GM21619 (cell line): ENCODE data around the gene XRCC2.
"Not testable (repeated sequence)": the region's sequence is repeated elsewhere in the genome, so short reads cannot be mapped to it uniquely, and the experiment has no call there.

Source experiments
- ATAC-seq: cut with Tn5 transposase; IDR thresholded peaks from one replicate; pipeline ENCODE4 v1.9.1; 2021; ENCODE audit not compliant: unreplicated experiment

The XRCC2 gene

GRCh38 chr7:152666078-152666477 is 9.9 kb downstream of the XRCC2 start:
- ATAC-seq, result no peak

- no peak for ATAC-seq
Observed at GRCh38 chr7:152664636-152665035, 11.3 kb downstream of the XRCC2 start.

- no peak for ATAC-seq
Observed at GRCh38 chr7:152663931-152664330, 12.0 kb downstream of the XRCC2 start.

GRCh38 chr7:152663148-152663740 is 12.7 kb downstream of the XRCC2 start:
- ATAC-seq, result no peak

DNA sequence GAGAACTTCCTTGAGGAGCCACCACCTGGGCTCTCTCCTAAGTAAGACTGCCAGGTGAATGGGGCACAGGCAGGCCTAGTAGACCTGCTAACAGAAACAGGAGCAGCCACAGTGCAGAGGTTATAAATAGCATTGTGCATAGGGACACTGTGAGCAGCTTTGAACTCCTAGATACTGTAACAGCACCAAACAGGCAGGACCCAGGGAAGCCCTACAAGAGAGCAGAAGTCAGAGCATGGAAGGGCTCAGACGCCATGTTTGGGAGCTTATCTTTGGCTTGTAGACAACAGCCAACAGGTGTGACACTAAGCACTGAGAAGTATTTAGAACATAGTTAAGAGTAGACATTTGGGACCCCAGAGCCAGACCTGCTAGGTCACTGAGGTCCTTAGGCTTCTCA is 14.5 kb downstream of the XRCC2 start:
- ATAC-seq, result no peak

DNA sequence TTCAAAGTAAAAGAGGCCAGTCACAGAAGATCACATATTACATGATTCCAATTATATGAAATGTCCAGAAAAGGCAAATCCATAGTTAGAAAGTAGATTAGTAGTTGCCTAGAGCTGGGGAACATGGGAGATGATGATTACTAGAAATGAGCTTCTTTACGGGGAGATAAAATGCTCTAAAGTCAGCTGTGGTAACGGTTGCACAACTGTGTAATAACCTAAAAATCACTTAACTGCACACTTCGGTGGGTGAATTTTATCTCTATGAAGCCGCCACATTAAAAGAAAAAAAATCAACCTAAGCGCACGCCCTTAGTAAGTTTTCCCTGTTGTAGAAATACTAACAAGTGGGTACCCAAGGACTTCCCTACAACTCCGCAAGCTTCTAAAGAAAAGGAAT is 15.9 kb downstream of the XRCC2 start:
- ATAC-seq, result no peak

DNA sequence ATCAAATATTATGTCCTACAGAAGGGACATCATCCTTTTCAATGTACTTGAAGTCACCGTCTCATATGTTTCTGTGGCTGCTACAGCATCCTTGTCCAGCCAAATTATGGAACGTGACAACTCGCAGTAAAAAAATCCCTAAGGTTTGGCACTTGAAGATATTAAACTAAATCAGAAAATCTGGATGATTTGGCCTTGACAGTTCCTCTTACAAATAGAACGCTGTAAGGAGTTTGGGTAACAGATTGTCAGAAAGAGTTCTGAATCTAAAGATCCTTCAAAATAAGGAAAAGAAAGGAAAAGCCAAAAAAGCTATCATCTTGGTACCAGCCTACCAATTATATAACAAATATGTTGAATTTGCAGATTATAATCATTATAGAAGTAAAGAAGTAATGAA is 21.0 kb downstream of the XRCC2 start:
- no peak for ATAC-seq

DNA sequence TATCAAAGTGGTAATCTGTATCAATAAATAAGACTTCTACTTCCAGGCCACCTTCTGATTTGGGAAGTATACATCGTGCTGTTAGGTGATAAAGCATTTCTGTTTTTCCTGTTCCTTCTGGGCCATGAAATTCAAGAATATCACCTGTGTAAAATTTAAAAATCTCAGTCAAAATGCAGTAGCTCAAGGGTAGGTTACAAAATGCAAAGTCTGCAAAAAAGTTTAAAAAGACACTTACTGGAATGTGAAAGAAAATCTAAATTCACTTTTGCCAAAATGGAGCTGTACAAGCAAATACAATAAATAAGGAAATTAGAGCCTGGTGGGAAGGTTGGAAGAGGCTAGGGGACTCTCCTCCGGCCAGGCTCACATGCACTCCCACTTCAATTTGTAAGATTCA is 26.7 kb downstream of the XRCC2 start:
- no peak for ATAC-seq

DNA sequence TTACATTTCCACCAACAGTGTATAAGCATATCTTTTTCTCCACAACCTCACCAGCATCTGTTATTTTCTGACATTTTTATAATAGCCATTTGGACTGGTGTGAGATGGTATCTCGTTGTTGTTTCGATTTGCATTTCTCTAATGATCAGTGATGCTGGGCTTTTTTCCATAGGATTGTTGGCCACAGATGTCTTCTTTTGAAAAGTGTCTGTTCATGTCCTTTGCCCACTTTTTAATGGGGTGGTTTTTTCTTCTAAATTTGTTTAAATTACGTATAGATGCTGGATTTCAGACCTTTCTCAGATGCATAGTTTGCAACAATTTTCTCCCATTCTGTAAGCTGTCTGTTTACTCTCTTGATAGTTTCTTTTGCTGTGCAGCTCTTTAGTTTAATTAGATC is 28.9 kb downstream of the XRCC2 start:
- no peak for ATAC-seq

- not testable (repeated sequence) for ATAC-seq
Observed at GRCh38 chr7:152646579-152646978, 29.4 kb downstream of the XRCC2 start.

GRCh38 chr7:152643979-152644559 is 31.9 kb downstream of the XRCC2 start:
- no peak for ATAC-seq

DNA sequence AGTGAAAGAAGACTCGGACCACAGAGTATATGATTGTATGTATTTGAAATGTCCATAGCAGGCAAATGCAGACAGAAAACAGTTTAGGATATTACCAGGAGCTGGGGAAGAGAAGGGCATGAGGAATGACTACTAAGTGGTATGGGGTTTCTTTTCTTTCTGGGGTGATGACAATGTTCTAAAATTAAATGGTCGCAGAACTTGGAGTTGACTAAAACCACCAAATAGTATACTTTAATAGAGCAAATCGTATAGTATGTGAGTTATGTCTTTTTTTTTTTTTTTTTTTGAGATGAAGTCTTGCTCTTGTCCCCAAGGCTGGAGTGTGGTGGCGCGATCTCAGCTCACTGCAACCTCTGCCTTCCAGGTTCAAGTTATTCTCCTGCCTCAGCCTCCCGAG is 34.6 kb downstream of the XRCC2 start:
- no peak for ATAC-seq

DNA sequence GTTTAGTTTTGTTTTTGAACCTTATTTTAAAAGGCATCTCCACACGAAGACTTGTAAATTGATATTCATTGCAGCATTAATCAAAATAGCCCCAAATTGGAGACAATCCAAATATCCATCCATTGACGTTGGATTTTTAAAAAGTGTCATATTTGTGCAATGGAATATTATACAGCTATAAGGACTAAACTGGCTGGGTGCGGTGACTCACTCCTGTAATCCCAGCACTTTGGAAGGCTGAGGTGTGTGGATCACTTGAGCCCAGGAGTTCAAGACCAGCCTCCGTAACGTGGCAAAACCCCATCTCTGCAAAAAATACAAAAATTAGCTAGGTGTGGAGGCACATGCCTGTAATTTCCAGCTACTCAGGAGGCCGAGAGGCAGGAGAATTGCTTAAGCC is 35.1 kb downstream of the XRCC2 start:
- ATAC-seq, result no peak

GRCh38 chr7:152637920-152638580 is 37.9 kb downstream of the XRCC2 start:
- ATAC-seq, result no peak

- ATAC-seq, result no peak
Observed at GRCh38 chr7:152637161-152637560, 38.8 kb downstream of the XRCC2 start.

GRCh38 chr7:152636441-152636840 is 39.5 kb downstream of the XRCC2 start:
- no peak for ATAC-seq

DNA sequence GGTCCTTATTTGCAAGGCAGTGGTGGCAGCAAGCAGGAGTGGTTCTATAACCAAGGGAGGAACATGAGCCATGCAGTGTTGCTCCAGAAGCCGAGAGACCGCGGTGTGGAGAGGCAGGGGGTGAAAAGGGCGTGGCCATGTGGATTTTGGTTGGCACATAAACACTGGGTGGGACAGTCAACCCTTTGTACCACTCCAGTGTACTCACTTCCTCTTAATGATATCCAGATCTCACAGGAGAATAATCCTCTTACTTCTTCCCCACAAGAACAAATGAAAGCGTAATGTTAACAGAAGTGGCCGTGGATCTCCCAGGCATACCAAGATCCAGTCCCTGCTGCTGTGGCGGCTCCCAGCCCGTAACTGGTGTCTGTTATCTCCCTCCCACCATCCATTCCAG is 42.4 kb downstream of the XRCC2 start:
- ATAC-seq, result no peak

- no peak for ATAC-seq
Observed at GRCh38 chr7:152633072-152633471, 42.9 kb downstream of the XRCC2 start.

GRCh38 chr7:152628772-152629171 is 47.2 kb downstream of the XRCC2 start:
- not testable (repeated sequence) for ATAC-seq

GRCh38 chr7:152624228-152624627 is 51.7 kb downstream of the XRCC2 start:
- no peak for ATAC-seq

DNA sequence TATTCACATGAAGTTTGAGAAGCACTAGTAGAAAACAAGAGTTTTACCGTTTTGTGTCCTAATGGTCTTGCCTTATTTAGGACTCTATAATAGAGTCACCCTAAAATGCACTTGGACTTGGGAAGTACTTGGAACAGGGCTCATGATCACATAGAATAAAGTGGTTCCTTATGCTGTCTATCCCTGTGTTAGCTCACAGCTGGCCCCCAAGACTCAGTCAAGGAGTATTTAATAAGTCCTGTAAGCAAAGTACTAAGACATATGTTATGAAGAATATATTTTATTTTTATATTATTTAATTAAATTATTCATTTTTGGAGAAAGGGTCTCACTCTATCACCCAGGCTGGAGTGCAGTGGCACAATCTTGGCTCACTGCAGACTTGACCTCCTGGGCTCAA is 54.5 kb downstream of the XRCC2 start:
- ATAC-seq, result no peak

GRCh38 chr7:152619027-152619739 is 56.8 kb downstream of the XRCC2 start:
- no peak for ATAC-seq
